ENCODE measurements around the gene ROBO1. TPM values are rescaled to one million over a fixed set of nuclear protein-coding genes. Genes with fewer than 3 reads are reported as not detected.

Gene ROBO1
- total and polyA plus RNA-seq, 2 experiments from 2014 or later, result 18.8 to 31.9 TPM

GRCh38 chr3:79690072-79690471, 77.7 kb downstream of the ROBO1 start:
- Histone ChIP-seq H4K20me1 (ENCODE audit: insufficient read depth) (no peaks in the 10 kb centered on the region), H3K79me2 (ENCODE audit: insufficient read depth) (no peaks in the 10 kb centered on the region), H3K4me2 (ENCODE audit: unreplicated experiment) (no peak overlapping the region), H3K27ac (no peak overlapping the region), H3K4me1 (ENCODE audit: insufficient read depth) (no peaks in the 10 kb centered on the region), H3K4me3 (no peak overlapping the region), H3K9me3 (ENCODE audit: low read depth) (no peaks in the 10 kb centered on the region), H3K27me3 (replicated peaks; ENCODE audit: insufficient read depth) (no peaks in the 10 kb centered on the region), H3F3A (ENCODE audit: insufficient read depth) (no peaks in the 10 kb centered on the region), H3K36me3 (ENCODE audit: low read depth) (no peaks in the 10 kb centered on the region), H3K9me2 (ENCODE audit: insufficient read depth) (no peaks in the 10 kb centered on the region), H3K9ac (no peak overlapping the region), H2AFZ (no peak overlapping the region)
- 0 to 9% methylated on average over 1 of the region's 1 CpG for WGBS, 2 experiments (ENCODE audit: low coverage in 1 of 2, low lambda C conversion rate in 2 of 2, missing lambda C conversion rate in 2 of 2)
- TF ChIP-seq EZH2 (IDR thresholded peaks at IDR 0.05; ENCODE audit: insufficient read depth, poor library complexity, severe bottlenecking), result no peak
- no peak for TF ChIP-seq EZH2phosphoT487 (IDR thresholded peaks at IDR 0.05; ENCODE audit: insufficient read depth, low read depth)
- DNase-seq, result no peak
- in situ Hi-C loops (cut with MboI), result no loop called here

- Histone ChIP-seq H3K9ac (no peak overlapping the region), H3K9me3 (ENCODE audit: low read depth) (no peaks in the 10 kb centered on the region), H2AFZ (no peak overlapping the region), H3K9me2 (ENCODE audit: insufficient read depth) (no peaks in the 10 kb centered on the region), H3K27me3 (replicated peaks; ENCODE audit: insufficient read depth) (no peaks in the 10 kb centered on the region), H3K4me2 (ENCODE audit: unreplicated experiment) (no peak overlapping the region), H3K4me1 (ENCODE audit: insufficient read depth) (no peaks in the 10 kb centered on the region), H3F3A (ENCODE audit: insufficient read depth) (no peaks in the 10 kb centered on the region), H3K79me2 (ENCODE audit: insufficient read depth) (no peaks in the 10 kb centered on the region), H3K27ac (no peak overlapping the region), H4K20me1 (ENCODE audit: insufficient read depth) (no peaks in the 10 kb centered on the region), H3K36me3 (ENCODE audit: low read depth) (no peaks in the 10 kb centered on the region), H3K4me3 (no peak overlapping the region)
- in situ Hi-C loops (cut with MboI), result no loop called here
- TF ChIP-seq EZH2 (IDR thresholded peaks at IDR 0.05; ENCODE audit: insufficient read depth, poor library complexity, severe bottlenecking) (no peak), EZH2phosphoT487 (IDR thresholded peaks at IDR 0.05; ENCODE audit: insufficient read depth, low read depth) (no peak)
- DNase-seq, result no peak
These were observed 82.7 kb downstream of the ROBO1 start for GRCh38 chr3:79685108-79685507.

GRCh38 chr3:79684041-79684440, 83.8 kb downstream of the ROBO1 start:
- Histone ChIP-seq H3K4me1 (ENCODE audit: insufficient read depth) (no peaks in the 10 kb centered on the region), H3K79me2 (ENCODE audit: insufficient read depth) (no peaks in the 10 kb centered on the region), H2AFZ (no peak overlapping the region), H3K9me2 (ENCODE audit: insufficient read depth) (no peaks in the 10 kb centered on the region), H3K4me2 (ENCODE audit: unreplicated experiment) (no peak overlapping the region), H3K9me3 (ENCODE audit: low read depth) (no peaks in the 10 kb centered on the region), H3K27me3 (replicated peaks; ENCODE audit: insufficient read depth) (no peaks in the 10 kb centered on the region), H3K27ac (no peak overlapping the region), H3K4me3 (no peak overlapping the region), H3F3A (ENCODE audit: insufficient read depth) (no peaks in the 10 kb centered on the region), H3K36me3 (ENCODE audit: low read depth) (no peaks in the 10 kb centered on the region), H4K20me1 (ENCODE audit: insufficient read depth) (no peaks in the 10 kb centered on the region), H3K9ac (no peak overlapping the region)
- no peak for DNase-seq
- in situ Hi-C loops (cut with MboI), result no loop called here
- WGBS, 2 experiments (ENCODE audit: low coverage in 1 of 2, low lambda C conversion rate in 2 of 2, missing lambda C conversion rate in 2 of 2), result 41 to 50% methylated on average over 1 of the region's 1 CpG
- TF ChIP-seq EZH2phosphoT487 (IDR thresholded peaks at IDR 0.05; ENCODE audit: insufficient read depth, low read depth) (no peak), EZH2 (IDR thresholded peaks at IDR 0.05; ENCODE audit: insufficient read depth, poor library complexity, severe bottlenecking) (no peak)

GRCh38 chr3:79672731-79673130, 95.1 kb downstream of the ROBO1 start:
- no peak overlapping the region for H2AFZ ChIP-seq
- H3K4me1 ChIP-seq (ENCODE audit: insufficient read depth), result no peaks in the 10 kb centered on the region
- no peak overlapping the region for H3K4me3 ChIP-seq
- no peaks in the 10 kb centered on the region for H3K9me2 ChIP-seq (ENCODE audit: insufficient read depth)
- 14 to 15% methylated on average over 2 of the region's 2 CpGs for WGBS, 2 experiments (ENCODE audit: low coverage in 1 of 2, low lambda C conversion rate in 2 of 2, missing lambda C conversion rate in 2 of 2)
- no peaks in the 10 kb centered on the region for H3K79me2 ChIP-seq (ENCODE audit: insufficient read depth)
- H3K9ac ChIP-seq, result no peak overlapping the region
- no peak overlapping the region for H3K27ac ChIP-seq
- no peaks in the 10 kb centered on the region for H4K20me1 ChIP-seq (ENCODE audit: insufficient read depth)
- in situ Hi-C loops (cut with MboI), result no loop called here
- TF ChIP-seq EZH2phosphoT487 (IDR thresholded peaks at IDR 0.05; ENCODE audit: insufficient read depth, low read depth) (no peak), EZH2 (IDR thresholded peaks at IDR 0.05; ENCODE audit: insufficient read depth, poor library complexity, severe bottlenecking) (no peak)
- no peak overlapping the region for H3K4me2 ChIP-seq (ENCODE audit: unreplicated experiment)
- no peak for DNase-seq
- H3K36me3 ChIP-seq (ENCODE audit: low read depth), result no peaks in the 10 kb centered on the region
- H3K27me3 ChIP-seq (replicated peaks; ENCODE audit: insufficient read depth), result no peaks in the 10 kb centered on the region
- H3F3A ChIP-seq (ENCODE audit: insufficient read depth), result no peaks in the 10 kb centered on the region
- no peaks in the 10 kb centered on the region for H3K9me3 ChIP-seq (ENCODE audit: low read depth)

GRCh38 chr3:79672075-79672474, 95.7 kb downstream of the ROBO1 start:
- Histone ChIP-seq H3K27me3 (replicated peaks; ENCODE audit: insufficient read depth) (no peaks in the 10 kb centered on the region), H4K20me1 (ENCODE audit: insufficient read depth) (no peaks in the 10 kb centered on the region), H3K4me2 (ENCODE audit: unreplicated experiment) (no peak overlapping the region), H2AFZ (no peak overlapping the region), H3F3A (ENCODE audit: insufficient read depth) (no peaks in the 10 kb centered on the region), H3K4me1 (ENCODE audit: insufficient read depth) (no peaks in the 10 kb centered on the region), H3K9me2 (ENCODE audit: insufficient read depth) (no peaks in the 10 kb centered on the region), H3K27ac (no peak overlapping the region), H3K4me3 (no peak overlapping the region), H3K36me3 (ENCODE audit: low read depth) (no peaks in the 10 kb centered on the region), H3K9ac (no peak overlapping the region), H3K9me3 (ENCODE audit: low read depth) (no peaks in the 10 kb centered on the region), H3K79me2 (ENCODE audit: insufficient read depth) (no peaks in the 10 kb centered on the region)
- in situ Hi-C loops (cut with MboI), result no loop called here
- TF ChIP-seq EZH2 (IDR thresholded peaks at IDR 0.05; ENCODE audit: insufficient read depth, poor library complexity, severe bottlenecking) (no peak), EZH2phosphoT487 (IDR thresholded peaks at IDR 0.05; ENCODE audit: insufficient read depth, low read depth) (no peak)
- no peak for DNase-seq
- 0% methylated on average over 1 of the region's 1 CpG for WGBS, 2 experiments (ENCODE audit: low coverage in 1 of 2, low lambda C conversion rate in 2 of 2, missing lambda C conversion rate in 2 of 2)
